Activated CD4-positive, alpha-beta T cell treated with anti-CD3 and anti-CD28 coated beads, Interleukin-2, Interleukin-4, amounts not matched to agents 100 ng/mL and 50 ng/mL, durations not matched to agents 16 hours and 8 hours (primary cell): Measurements from ENCODE around the gene GP5.

Source experiments
- DNase-seq: peaks from one replicate; pipeline ENCODE4 v3.0.0-alpha.2; 2020; ENCODE audit warnings: low spot score

Gene GP5

GRCh38 chr3:194376241-194376560 lies 22.9 kb downstream of the GP5 start:
- no peak for DNase-seq

DNA sequence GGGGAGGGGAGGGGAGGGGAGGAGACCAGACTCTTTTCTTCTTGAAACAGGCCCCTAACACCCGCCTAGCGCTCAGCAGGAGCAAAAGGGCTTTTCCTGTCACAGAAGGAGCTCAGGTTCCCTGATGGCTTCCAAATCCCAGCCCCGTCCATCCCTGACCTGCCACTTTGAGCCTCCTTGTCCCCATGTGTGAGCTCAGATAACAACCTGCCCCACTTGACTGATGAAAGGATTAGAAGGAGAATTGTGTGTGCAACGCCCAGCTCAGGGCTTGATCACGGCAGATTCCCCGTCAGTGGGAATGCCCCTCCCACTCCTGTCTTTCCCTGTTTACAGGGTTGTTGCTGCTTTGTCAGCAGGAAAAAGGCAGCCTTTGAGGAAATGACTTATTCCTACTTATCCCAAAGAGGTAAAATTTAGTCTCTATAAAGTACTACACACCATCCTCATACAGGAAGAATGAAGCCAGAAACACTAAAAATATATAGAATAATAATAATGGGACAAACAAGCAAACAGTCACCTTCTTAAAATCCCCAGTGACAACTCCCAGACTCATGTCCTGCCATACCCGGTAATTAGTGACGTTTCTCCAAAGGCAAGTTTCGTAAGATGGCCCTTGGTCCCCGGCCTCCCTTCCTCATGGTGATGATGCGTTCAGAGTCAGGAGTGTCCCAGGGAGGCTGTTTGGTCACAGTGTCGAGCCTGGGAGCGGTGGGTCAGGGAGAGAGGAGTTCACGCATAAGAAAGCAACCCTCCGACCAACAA lies 23.4 kb downstream of the GP5 start:
- DNase-seq = no peak

GRCh38 chr3:194374935-194375334 lies 24.1 kb downstream of the GP5 start:
- no peak for DNase-seq

- DNase-seq = no peak
These were observed 25.2 kb downstream of the GP5 start for GRCh38 chr3:194373899-194374298.

- no peak for DNase-seq
These were observed 26.0 kb downstream of the GP5 start for GRCh38 chr3:194373028-194373427.

DNA sequence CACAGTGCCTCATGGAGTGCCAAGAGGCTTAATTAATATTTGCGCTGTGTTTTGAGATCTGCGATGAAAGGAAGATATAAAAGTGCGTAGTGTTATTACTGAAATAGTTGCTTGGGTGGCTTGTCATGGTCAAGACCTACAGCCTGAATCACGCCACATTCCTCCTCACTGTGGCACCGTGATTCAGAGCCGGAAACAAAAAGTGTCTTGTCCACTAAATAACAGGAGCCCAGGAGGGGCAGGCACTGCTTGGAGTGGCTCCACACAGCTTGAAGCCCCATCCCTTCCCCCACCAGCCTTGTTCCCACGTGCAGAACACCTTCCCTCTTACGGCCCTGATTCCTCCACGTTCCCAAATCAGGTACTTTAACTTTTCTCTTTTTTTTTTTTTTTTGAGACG lies 28.3 kb downstream of the GP5 start:
- no peak for DNase-seq

DNA sequence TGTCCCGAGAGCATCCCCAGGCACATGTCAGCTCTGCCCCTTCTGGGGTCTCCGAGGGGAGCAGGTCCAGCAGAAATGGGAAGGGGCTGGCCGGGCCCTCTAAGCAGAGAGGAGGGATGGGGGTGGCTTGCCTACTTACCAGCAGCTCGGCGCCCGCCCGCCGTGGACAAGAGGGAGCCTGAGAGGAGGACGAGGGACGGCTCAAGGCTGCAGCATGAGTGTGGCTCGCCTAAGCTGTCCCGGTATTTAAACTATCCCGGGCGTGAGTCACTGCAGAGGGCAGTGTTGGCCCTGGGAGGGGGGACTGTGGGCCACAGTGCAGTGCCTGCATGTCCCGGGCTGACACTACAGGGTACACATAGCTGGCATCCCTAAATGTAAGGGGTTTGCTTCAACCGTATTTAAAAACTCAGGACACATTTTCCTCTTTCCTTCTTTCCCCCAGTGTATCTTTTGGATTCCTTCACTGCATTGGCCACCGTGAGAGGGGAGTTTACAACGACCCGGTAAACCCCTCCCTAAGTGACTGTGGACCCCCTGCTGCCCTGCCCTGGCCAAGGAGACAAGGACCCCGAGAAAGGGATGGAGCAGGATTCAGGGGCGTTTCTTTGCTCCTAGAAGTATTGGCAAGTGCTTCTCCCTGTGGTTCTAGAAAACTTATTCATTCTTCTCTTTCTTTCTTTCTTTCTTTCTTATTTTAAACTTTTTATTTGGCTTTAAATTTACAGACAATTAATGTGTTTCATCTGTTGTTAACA lies 29.4 kb downstream of the GP5 start, which contains the start of gene LRRC15:
Gene LRRC15, minus strand, starts transcription at position 222 of the 758 bp plus-strand sequence. CDS start 8,700 bp downstream, outside the sequence.
- DNase-seq = no peak

- DNase-seq = no peak
These were observed 30.1 kb downstream of the GP5 start for GRCh38 chr3:194368918-194369317.

- DNase-seq = no peak
These were observed 30.8 kb downstream of the GP5 start for GRCh38 chr3:194367992-194368841.

DNA sequence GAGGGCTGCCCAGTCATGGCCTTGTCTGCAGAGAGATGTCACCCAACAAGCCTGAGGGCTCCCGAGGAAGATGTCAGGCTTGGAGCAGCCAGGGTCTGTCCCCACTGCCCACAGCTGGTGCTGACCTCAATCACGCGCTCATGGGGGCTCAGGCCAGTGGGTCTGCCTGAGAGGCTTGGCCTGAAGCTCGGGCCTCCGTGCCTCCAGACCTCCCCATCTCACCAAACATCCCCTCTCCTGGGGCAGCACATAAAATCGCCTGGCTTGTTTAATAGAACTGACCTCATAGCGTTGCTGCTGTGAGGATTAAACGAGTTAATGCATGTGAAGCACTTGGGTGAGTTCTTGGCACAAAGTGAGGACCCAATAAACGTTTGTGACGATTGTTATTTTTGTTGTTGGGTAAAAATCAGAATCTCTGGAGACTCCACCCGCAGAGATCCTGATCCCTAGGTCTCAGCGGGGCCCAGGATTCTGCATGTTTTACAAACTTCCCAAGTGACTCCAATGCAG lies 33.0 kb downstream of the GP5 start:
- no peak for DNase-seq

DNA sequence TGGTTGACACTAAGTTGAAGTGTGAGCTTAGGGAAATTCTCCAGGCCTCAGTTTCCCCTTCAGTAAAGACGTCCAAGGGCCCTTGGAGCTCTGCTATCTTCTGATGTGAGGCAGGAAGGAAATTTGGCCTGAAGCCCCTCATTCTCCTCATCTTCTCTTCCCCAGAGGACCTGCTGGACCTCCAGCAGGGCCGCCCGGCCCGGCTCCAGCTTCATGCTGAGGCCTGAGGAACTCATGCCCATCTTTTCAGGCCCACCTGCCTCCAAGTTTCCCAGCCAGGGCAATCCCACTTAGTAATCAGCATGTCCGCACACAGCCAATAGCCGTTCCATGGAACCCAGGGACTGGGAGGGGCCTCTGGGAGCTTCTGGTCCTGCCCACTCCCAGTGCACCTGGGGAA lies 33.5 kb downstream of the GP5 start:
- no peak for DNase-seq

DNA sequence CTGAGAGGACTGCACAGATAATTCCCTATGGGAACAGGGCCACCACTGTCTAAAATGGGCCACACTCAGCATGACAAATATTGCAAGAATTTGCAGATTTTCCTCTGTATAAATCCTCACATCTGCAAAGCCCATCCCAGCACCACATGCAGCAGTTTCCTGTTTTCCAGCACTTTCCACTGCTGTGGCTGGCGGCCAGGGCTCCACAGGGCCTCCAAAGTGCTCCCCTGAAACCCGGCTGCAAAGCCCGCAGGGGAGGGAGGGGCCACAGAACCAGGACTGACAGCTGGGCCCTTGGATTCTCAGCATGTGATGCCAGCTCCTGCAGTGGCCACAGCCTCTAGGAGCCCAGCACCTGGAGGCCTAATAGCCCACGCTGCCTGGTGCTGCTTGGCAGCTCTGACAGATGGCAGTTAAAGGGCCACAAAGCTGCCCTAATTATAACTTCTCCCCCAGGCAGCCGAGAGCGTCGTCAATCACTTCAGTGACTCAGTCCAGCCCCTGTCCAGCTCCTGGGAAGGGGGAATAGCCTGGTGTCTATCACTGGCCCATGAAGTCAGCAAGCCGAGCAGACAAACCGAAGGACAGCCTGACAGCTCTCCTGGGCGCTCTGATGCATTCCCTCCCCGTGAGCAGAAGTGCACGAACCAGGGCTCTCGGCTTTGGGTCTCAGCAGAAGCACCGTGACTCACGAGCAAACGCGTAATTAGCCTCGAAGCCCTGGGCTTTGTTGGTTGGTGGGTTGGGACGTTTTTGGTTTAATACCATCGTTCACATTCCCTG lies 34.2 kb downstream of the GP5 start:
- no peak for DNase-seq

DNA sequence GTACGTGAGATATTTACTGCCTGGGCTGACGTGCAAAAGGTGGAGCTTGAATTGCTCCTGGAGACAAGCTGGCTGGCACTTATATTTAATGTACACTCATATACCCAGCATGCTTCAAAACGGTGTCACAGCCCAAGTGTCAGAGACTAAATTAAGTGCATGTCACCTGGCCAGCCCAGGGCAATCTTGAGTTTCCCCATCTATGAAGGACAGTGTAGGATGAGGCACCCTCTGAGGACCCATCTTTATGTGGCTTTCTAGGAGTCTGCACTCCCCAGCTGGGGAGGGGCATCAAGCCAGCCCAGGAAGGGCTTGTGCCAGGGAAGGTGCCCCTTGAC lies 34.8 kb downstream of the GP5 start:
- no peak for DNase-seq

GRCh38 chr3:194360568-194360967 lies 38.5 kb downstream of the GP5 start:
- DNase-seq = no peak

GRCh38 chr3:194357681-194358080 lies 41.4 kb downstream of the GP5 start:
- DNase-seq = no peak

GRCh38 chr3:194355379-194355778 lies 43.7 kb downstream of the GP5 start:
- no peak for DNase-seq

DNA sequence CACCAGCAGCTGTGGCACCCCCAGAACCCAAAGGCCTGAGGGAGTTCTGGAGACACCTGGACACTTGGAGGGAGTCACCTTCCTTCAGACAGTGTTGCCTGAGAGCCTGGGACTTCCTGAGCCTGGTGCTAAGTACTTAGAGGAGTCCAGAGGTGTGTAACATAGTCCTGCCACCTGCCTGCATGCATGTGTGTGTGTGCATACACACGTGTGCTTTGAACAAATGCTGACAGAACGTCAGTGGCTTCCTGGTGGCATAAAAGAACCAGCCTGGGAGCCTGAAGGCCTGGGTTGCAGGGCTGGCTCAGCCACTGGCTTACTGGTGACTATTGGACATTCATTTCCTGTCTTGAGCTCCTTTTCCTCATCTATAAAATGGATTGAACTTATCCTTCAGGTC lies 44.8 kb downstream of the GP5 start:
- no peak for DNase-seq

DNA sequence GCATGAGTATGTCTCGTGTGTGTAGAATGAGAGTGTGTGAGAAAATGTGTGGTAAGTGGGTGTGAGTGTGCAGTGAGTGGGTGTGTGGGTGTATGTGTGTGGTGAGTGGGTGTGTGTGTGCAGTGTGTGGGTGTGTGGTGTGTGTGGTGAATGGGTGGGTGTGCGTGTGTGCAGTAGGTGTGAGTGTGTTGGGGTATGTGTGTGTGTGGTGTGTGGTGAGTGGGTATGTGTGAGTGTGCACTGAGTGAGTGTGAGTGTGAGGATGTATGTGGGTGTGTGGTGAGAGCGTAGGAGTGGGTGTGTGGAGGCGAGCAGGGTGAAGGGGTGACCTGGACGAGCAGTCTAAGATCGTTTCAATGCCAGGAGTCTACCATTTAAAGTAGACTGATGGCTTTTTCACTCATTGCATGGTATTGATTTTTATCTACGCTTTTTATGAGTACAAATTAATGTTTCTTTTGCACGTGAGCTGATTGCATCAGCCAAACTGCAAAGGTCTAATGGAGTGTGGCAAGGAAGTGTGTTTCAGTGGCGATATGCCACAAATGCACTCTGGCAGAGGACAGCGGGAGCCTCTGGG lies 46.3 kb downstream of the GP5 start:
- DNase-seq = no peak

GRCh38 chr3:194351952-194352536 lies 47.0 kb downstream of the GP5 start:
- no peak for DNase-seq

GRCh38 chr3:194351080-194351672 lies 47.9 kb downstream of the GP5 start, which contains the start of gene CPN2:
CPN2 (minus strand) TSS chr3:194351328; CDS start chr3:194342702, 8,626 bp downstream.
- DNase-seq = no peak

DNA sequence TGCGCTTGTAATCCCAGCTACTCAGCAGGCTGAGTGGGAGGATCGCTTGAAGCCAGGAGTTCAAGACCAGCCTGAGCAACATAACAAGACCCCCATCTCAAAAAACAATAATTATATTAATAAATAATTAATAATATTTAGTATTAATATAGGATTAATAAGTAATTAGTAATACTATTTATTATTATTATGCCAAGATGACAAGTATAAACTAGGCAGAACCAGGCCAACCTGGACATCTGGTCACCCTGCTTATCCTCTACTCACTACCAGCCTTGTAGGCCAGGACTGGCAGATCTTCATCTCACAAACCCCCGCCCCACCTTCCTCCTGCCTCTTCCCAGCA lies 48.4 kb downstream of the GP5 start:
- DNase-seq = no peak
